Skin of body (tissue), 2 donors: ENCODE measurements around the gene FNIP1. TPM values are rescaled to one million over a fixed set of nuclear protein-coding genes. Genes with fewer than 3 reads are reported as not detected.
"Not testable (repeated sequence)": the region's sequence is repeated elsewhere in the genome, so short reads cannot be mapped to it uniquely, and the experiment has no call there.

Experiments used
- DNase-seq: peaks from one replicate; lab custom pipeline; 2025; lab: John Stamatoyannopoulos, UW
- total RNA-seq: library from RNA; depleted of rRNA; stranded (reverse); fragments of >200 nt; gene quantifications from one replicate; pipeline ENCODE4 v1.2.3, GENCODE V29; 2014

Gene FNIP1
- total RNA-seq, 1 donor from 2014 or later, result 53.7 TPM

- DNase-seq, result no peak
Observed at GRCh38 chr5:131640043-131640856, 156.6 kb downstream of the FNIP1 start.

- DNase-seq, result no peak
Observed at GRCh38 chr5:131639148-131639547, 157.7 kb downstream of the FNIP1 start.

GRCh38 chr5:131637694-131638093 is 159.1 kb downstream of the FNIP1 start:
- no peak for DNase-seq

GRCh38 chr5:131635684-131636572 is 160.9 kb downstream of the FNIP1 start:
- DNase-seq, result peak; percentile 53

- peak; percentile 100 for DNase-seq
Observed at GRCh38 chr5:131634996-131635683, 161.7 kb downstream of the FNIP1 start, which contains the start of gene RAPGEF6. RAPGEF6 (minus strand) TSS chr5:131635229; CDS start chr5:131635030, 199 bp downstream.

- peak; percentile 22 for DNase-seq
Observed at GRCh38 chr5:131634666-131634995, 162.2 kb downstream of the FNIP1 start.

GRCh38 chr5:131634238-131634637 is 162.6 kb downstream of the FNIP1 start:
- no peak for DNase-seq

GRCh38 chr5:131633830-131634229 is 163.0 kb downstream of the FNIP1 start:
- no peak for DNase-seq

GRCh38 chr5:131630963-131631350 is 165.9 kb downstream of the FNIP1 start:
- no peak for DNase-seq

- no peak for DNase-seq
Observed at GRCh38 chr5:131630208-131630962, 166.4 kb downstream of the FNIP1 start.

- no peak for DNase-seq
Observed at GRCh38 chr5:131628990-131629389, 167.8 kb downstream of the FNIP1 start.

- no peak for DNase-seq
Observed at GRCh38 chr5:131627207-131627865, 169.5 kb downstream of the FNIP1 start.

- DNase-seq, result no peak
Observed at GRCh38 chr5:131622633-131623032, 174.2 kb downstream of the FNIP1 start.

- DNase-seq, result not testable (repeated sequence)
Observed at GRCh38 chr5:131621164-131621563, 175.7 kb downstream of the FNIP1 start.

- no peak for DNase-seq
Observed at GRCh38 chr5:131619102-131619501, 177.7 kb downstream of the FNIP1 start.

GRCh38 chr5:131617140-131617822 is 179.5 kb downstream of the FNIP1 start:
- no peak for DNase-seq

- DNase-seq, result no peak
Observed at GRCh38 chr5:131615957-131616356, 180.9 kb downstream of the FNIP1 start.

GRCh38 chr5:131613423-131613822 is 183.4 kb downstream of the FNIP1 start:
- no peak for DNase-seq

GRCh38 chr5:131611064-131611381 is 185.8 kb downstream of the FNIP1 start:
- DNase-seq, result no peak
